ENCODE results near the gene TNS1.
A peak's percentile ranks its signal among the peaks of the same experiment; 100 is the strongest.

Gene TNS1

DNA sequence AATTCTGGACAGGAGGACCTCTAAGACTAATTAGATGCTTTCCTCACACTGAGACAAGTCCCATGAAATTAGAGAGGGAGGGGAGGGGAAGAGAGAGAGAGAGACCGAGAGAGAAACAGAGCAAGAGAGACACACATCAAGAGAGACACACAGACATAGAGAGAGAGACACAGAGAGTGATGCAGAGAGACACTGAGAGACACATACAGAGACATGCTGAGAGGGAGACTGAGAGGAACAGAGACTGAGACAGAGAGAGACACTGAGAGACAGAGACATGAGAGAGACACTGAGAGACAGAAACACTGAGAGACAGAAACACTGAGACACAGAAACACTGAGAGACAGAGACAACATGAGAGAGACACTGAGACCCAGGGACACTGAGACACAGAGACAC is 250.8 kb downstream of the TNS1 start:
- H3K9me3 ChIP-seq (ENCODE audit: control insufficient read depth, low read length), result no peaks in the 10 kb centered on the region
- no peak overlapping the region for H3K4me2 ChIP-seq (ENCODE audit: low read length)
- H3K27ac ChIP-seq, result peak overlapping the region; percentile 99
- H3K36me3 ChIP-seq (ENCODE audit: control insufficient read depth, insufficient read depth, low read length), result no peaks in the 10 kb centered on the region
- H3K79me2 ChIP-seq, result no peaks in the 10 kb centered on the region
- H3K9ac ChIP-seq, result no peak overlapping the region
- H3K27me3 ChIP-seq (ENCODE audit: control insufficient read depth, insufficient read depth, low read length), result no peaks in the 10 kb centered on the region
- H3K4me3 ChIP-seq (ENCODE audit: low read depth, low read length), result no peak overlapping the region
- H3K4me1 ChIP-seq, result peaks cover 74% of the 10 kb centered on the region
- H2AFZ ChIP-seq, result no peak overlapping the region
- TF ChIP-seq, protein P1, sequence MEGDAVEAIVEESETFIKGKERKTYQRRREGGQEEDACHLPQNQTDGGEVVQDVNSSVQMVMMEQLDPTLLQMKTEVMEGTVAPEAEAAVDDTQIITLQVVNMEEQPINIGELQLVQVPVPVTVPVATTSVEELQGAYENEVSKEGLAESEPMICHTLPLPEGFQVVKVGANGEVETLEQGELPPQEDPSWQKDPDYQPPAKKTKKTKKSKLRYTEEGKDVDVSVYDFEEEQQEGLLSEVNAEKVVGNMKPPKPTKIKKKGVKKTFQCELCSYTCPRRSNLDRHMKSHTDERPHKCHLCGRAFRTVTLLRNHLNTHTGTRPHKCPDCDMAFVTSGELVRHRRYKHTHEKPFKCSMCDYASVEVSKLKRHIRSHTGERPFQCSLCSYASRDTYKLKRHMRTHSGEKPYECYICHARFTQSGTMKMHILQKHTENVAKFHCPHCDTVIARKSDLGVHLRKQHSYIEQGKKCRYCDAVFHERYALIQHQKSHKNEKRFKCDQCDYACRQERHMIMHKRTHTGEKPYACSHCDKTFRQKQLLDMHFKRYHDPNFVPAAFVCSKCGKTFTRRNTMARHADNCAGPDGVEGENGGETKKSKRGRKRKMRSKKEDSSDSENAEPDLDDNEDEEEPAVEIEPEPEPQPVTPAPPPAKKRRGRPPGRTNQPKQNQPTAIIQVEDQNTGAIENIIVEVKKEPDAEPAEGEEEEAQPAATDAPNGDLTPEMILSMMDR (IDR thresholded peaks at IDR 0.05), result no peak

DNA sequence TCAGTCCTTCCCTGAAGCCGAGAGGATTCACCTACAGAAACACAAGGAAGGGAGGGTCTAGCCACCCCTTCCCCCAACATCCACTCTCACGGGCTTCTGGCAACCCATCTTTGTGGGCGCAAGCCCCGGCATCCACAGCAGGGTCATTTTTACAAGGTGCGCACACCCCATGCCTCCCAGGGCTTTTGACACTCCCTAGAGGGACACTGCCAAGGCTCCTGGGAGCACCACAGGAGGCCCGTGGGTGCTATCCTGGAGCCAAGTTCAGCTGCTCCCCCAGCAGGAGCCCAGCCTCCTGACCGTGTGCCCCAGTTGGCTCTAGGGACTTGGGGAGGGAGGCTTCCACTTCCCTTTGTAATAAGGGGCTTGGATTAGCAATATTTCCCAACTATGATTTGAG is 251.6 kb downstream of the TNS1 start:
- Histone ChIP-seq H3K4me3 (ENCODE audit: low read depth, low read length) (no peak overlapping the region), H3K4me1 (peaks cover 78% of the 10 kb centered on the region), H3K36me3 (ENCODE audit: control insufficient read depth, insufficient read depth, low read length) (no peaks in the 10 kb centered on the region), H3K9ac (no peak overlapping the region), H3K27me3 (ENCODE audit: control insufficient read depth, insufficient read depth, low read length) (no peaks in the 10 kb centered on the region), H3K27ac (peak overlapping the region; percentile 99), H3K4me2 (ENCODE audit: low read length) (no peak overlapping the region), H2AFZ (no peak overlapping the region), H3K9me3 (ENCODE audit: control insufficient read depth, low read length) (no peaks in the 10 kb centered on the region), H3K79me2 (no peaks in the 10 kb centered on the region)
- TF ChIP-seq, protein P1 (IDR thresholded peaks at IDR 0.05), result no peak
